Measurements from ENCODE around the gene CFAP299.

The CFAP299 gene

GRCh38 chr4:80948995-80949394, 613.5 kb downstream of the CFAP299 start:
- Histone ChIP-seq H3K36me3 (ENCODE audit: control insufficient read depth, insufficient read depth, low read length) (no peaks in the 10 kb centered on the region), H3K9me3 (ENCODE audit: control insufficient read depth, insufficient read depth, low read length) (no peaks in the 10 kb centered on the region), H3K27ac (ENCODE audit: low read depth, low read length) (no peak overlapping the region)

GRCh38 chr4:80956421-80956820, 620.9 kb downstream of the CFAP299 start:
- Histone ChIP-seq H3K9me3 (ENCODE audit: control insufficient read depth, insufficient read depth, low read length) (no peaks in the 10 kb centered on the region), H3K4me3 (ENCODE audit: low read depth, low read length) (no peak overlapping the region), H3K27me3 (ENCODE audit: control insufficient read depth, insufficient read depth, low read length) (no peaks in the 10 kb centered on the region), H3K27ac (ENCODE audit: low read depth, low read length) (no peak overlapping the region), H3K4me1 (ENCODE audit: control insufficient read depth, insufficient read depth, low read length) (no peaks in the 10 kb centered on the region), H3K9ac (ENCODE audit: low read depth, low read length) (no peak overlapping the region), H3K36me3 (ENCODE audit: control insufficient read depth, insufficient read depth, low read length) (no peaks in the 10 kb centered on the region)

More at GRCh38 chr4:80948995-80949394, 613.5 kb downstream of the CFAP299 start:
- H3K4me1 ChIP-seq (ENCODE audit: control insufficient read depth, insufficient read depth, low read length) = no peaks in the 10 kb centered on the region
- H3K9ac ChIP-seq (ENCODE audit: low read depth, low read length) = no peak overlapping the region
- H3K27me3 ChIP-seq (ENCODE audit: control insufficient read depth, insufficient read depth, low read length) = no peaks in the 10 kb centered on the region
- no peak overlapping the region for H3K4me3 ChIP-seq (ENCODE audit: low read depth, low read length)

- Histone ChIP-seq H3K4me3 (ENCODE audit: low read depth, low read length) (no peak overlapping the region), H3K27me3 (ENCODE audit: control insufficient read depth, insufficient read depth, low read length) (no peaks in the 10 kb centered on the region), H3K9me3 (ENCODE audit: control insufficient read depth, insufficient read depth, low read length) (no peaks in the 10 kb centered on the region), H3K27ac (ENCODE audit: low read depth, low read length) (no peak overlapping the region), H3K4me1 (ENCODE audit: control insufficient read depth, insufficient read depth, low read length) (no peaks in the 10 kb centered on the region), H3K36me3 (ENCODE audit: control insufficient read depth, insufficient read depth, low read length) (no peaks in the 10 kb centered on the region), H3K9ac (ENCODE audit: low read depth, low read length) (no peak overlapping the region)
Measured at GRCh38 chr4:80963051-80963450, 627.5 kb downstream of the CFAP299 start.

GRCh38 chr4:80967346-80967745, 631.8 kb downstream of the CFAP299 start:
- no peak overlapping the region for H3K4me3 ChIP-seq (ENCODE audit: low read depth, low read length)
- H3K9me3 ChIP-seq (ENCODE audit: control insufficient read depth, insufficient read depth, low read length) = no peaks in the 10 kb centered on the region
- no peaks in the 10 kb centered on the region for H3K27me3 ChIP-seq (ENCODE audit: control insufficient read depth, insufficient read depth, low read length)
- no peak overlapping the region for H3K9ac ChIP-seq (ENCODE audit: low read depth, low read length)
- no peak overlapping the region for H3K27ac ChIP-seq (ENCODE audit: low read depth, low read length)
- no peaks in the 10 kb centered on the region for H3K36me3 ChIP-seq (ENCODE audit: control insufficient read depth, insufficient read depth, low read length)
- no peaks in the 10 kb centered on the region for H3K4me1 ChIP-seq (ENCODE audit: control insufficient read depth, insufficient read depth, low read length)

- Histone ChIP-seq H3K9me3 (ENCODE audit: control insufficient read depth, insufficient read depth, low read length) (no peaks in the 10 kb centered on the region), H3K4me1 (ENCODE audit: control insufficient read depth, insufficient read depth, low read length) (no peaks in the 10 kb centered on the region), H3K27me3 (ENCODE audit: control insufficient read depth, insufficient read depth, low read length) (no peaks in the 10 kb centered on the region), H3K27ac (ENCODE audit: low read depth, low read length) (no peak overlapping the region), H3K9ac (ENCODE audit: low read depth, low read length) (no peak overlapping the region), H3K4me3 (ENCODE audit: low read depth, low read length) (no peak overlapping the region), H3K36me3 (ENCODE audit: control insufficient read depth, insufficient read depth, low read length) (no peaks in the 10 kb centered on the region)
Measured at GRCh38 chr4:80980239-80980638, 644.7 kb downstream of the CFAP299 start.

- H3K9ac ChIP-seq (ENCODE audit: low read depth, low read length) = no peak overlapping the region
- H3K27me3 ChIP-seq (ENCODE audit: control insufficient read depth, insufficient read depth, low read length) = no peaks in the 10 kb centered on the region
- no peak overlapping the region for H3K27ac ChIP-seq (ENCODE audit: low read depth, low read length)
- H3K4me1 ChIP-seq (ENCODE audit: control insufficient read depth, insufficient read depth, low read length) = peaks cover 3% of the 10 kb centered on the region; the same call in 1 of the 2 replicates
- no peak overlapping the region for H3K4me3 ChIP-seq (ENCODE audit: low read depth, low read length)
- H3K9me3 ChIP-seq (ENCODE audit: control insufficient read depth, insufficient read depth, low read length) = no peaks in the 10 kb centered on the region
- no peaks in the 10 kb centered on the region for H3K36me3 ChIP-seq (ENCODE audit: control insufficient read depth, insufficient read depth, low read length)
Measured at GRCh38 chr4:80986011-80986410, 650.5 kb downstream of the CFAP299 start.

- H3K27me3 ChIP-seq (ENCODE audit: control insufficient read depth, insufficient read depth, low read length) = no peaks in the 10 kb centered on the region
- H3K4me1 ChIP-seq (ENCODE audit: control insufficient read depth, insufficient read depth, low read length) = peaks cover 3% of the 10 kb centered on the region; the same call in 1 of the 2 replicates
- no peak overlapping the region for H3K9ac ChIP-seq (ENCODE audit: low read depth, low read length)
- no peak overlapping the region for H3K4me3 ChIP-seq (ENCODE audit: low read depth, low read length)
- no peak overlapping the region for H3K27ac ChIP-seq (ENCODE audit: low read depth, low read length)
- no peaks in the 10 kb centered on the region for H3K36me3 ChIP-seq (ENCODE audit: control insufficient read depth, insufficient read depth, low read length)
- H3K9me3 ChIP-seq (ENCODE audit: control insufficient read depth, insufficient read depth, low read length) = no peaks in the 10 kb centered on the region
Measured at GRCh38 chr4:80989921-80990544, 654.5 kb downstream of the CFAP299 start.

GRCh38 chr4:80990851-80991250, 655.3 kb downstream of the CFAP299 start:
- no peaks in the 10 kb centered on the region for H3K27me3 ChIP-seq (ENCODE audit: control insufficient read depth, insufficient read depth, low read length)
- H3K4me1 ChIP-seq (ENCODE audit: control insufficient read depth, insufficient read depth, low read length) = peaks cover 3% of the 10 kb centered on the region; the same call in 1 of the 2 replicates
- H3K4me3 ChIP-seq (ENCODE audit: low read depth, low read length) = no peak overlapping the region
- no peak overlapping the region for H3K27ac ChIP-seq (ENCODE audit: low read depth, low read length)
- H3K9me3 ChIP-seq (ENCODE audit: control insufficient read depth, insufficient read depth, low read length) = no peaks in the 10 kb centered on the region
- no peak overlapping the region for H3K9ac ChIP-seq (ENCODE audit: low read depth, low read length)
- no peaks in the 10 kb centered on the region for H3K36me3 ChIP-seq (ENCODE audit: control insufficient read depth, insufficient read depth, low read length)

- H3K36me3 ChIP-seq (ENCODE audit: control insufficient read depth, insufficient read depth, low read length) = no peaks in the 10 kb centered on the region
- H3K9ac ChIP-seq (ENCODE audit: low read depth, low read length) = no peak overlapping the region
- no peak overlapping the region for H3K4me3 ChIP-seq (ENCODE audit: low read depth, low read length)
- peaks cover 4% of the 10 kb centered on the region; the same call in 1 of the 2 replicates for H3K4me1 ChIP-seq (ENCODE audit: control insufficient read depth, insufficient read depth, low read length)
- no peaks in the 10 kb centered on the region for H3K9me3 ChIP-seq (ENCODE audit: control insufficient read depth, insufficient read depth, low read length)
- no peaks in the 10 kb centered on the region for H3K27me3 ChIP-seq (ENCODE audit: control insufficient read depth, insufficient read depth, low read length)
- H3K27ac ChIP-seq (ENCODE audit: low read depth, low read length) = no peak overlapping the region
Measured at GRCh38 chr4:80999943-81000342, 664.4 kb downstream of the CFAP299 start.

- Histone ChIP-seq H3K9ac (ENCODE audit: low read depth, low read length) (no peak overlapping the region), H3K4me3 (ENCODE audit: low read depth, low read length) (no peak overlapping the region), H3K27me3 (ENCODE audit: control insufficient read depth, insufficient read depth, low read length) (no peaks in the 10 kb centered on the region), H3K27ac (ENCODE audit: low read depth, low read length) (no peak overlapping the region), H3K9me3 (ENCODE audit: control insufficient read depth, insufficient read depth, low read length) (no peaks in the 10 kb centered on the region), H3K4me1 (ENCODE audit: control insufficient read depth, insufficient read depth, low read length) (peaks cover 4% of the 10 kb centered on the region; the same call in 1 of the 2 replicates), H3K36me3 (ENCODE audit: control insufficient read depth, insufficient read depth, low read length) (no peaks in the 10 kb centered on the region)
Measured at GRCh38 chr4:81003597-81004111, 668.1 kb downstream of the CFAP299 start.

GRCh38 chr4:81007417-81007816, 671.9 kb downstream of the CFAP299 start:
- Histone ChIP-seq H3K9ac (ENCODE audit: low read depth, low read length) (no peak overlapping the region), H3K4me3 (ENCODE audit: low read depth, low read length) (no peak overlapping the region)

More at GRCh38 chr4:81007417-81007816, 671.9 kb downstream of the CFAP299 start:
- Histone ChIP-seq H3K9me3 (ENCODE audit: control insufficient read depth, insufficient read depth, low read length) (no peaks in the 10 kb centered on the region), H3K27me3 (ENCODE audit: control insufficient read depth, insufficient read depth, low read length) (no peaks in the 10 kb centered on the region), H3K27ac (ENCODE audit: low read depth, low read length) (no peak overlapping the region), H3K4me1 (ENCODE audit: control insufficient read depth, insufficient read depth, low read length) (peaks cover 4% of the 10 kb centered on the region; the same call in 1 of the 2 replicates), H3K36me3 (ENCODE audit: control insufficient read depth, insufficient read depth, low read length) (no peaks in the 10 kb centered on the region)
